22Rv1 (cell line): ENCODE measurements around the gene WDFY2.

ENCODE experiments used
- ZFX ChIP-seq: fragments of 450-650 bp; IDR thresholded peaks from 2 replicates; pipeline ENCODE4 v1.6.1; 2017; ENCODE audit warnings: antibody characterized with exemption, borderline replicate concordance
- TF ChIP-seq, protein P1 (sequence below): fragments of 450-650 bp; IDR thresholded peaks from 2 replicates; pipeline ENCODE4 v1.5.1; 2017; ENCODE audit warnings: mild to moderate bottlenecking

- TF ChIP-seq, protein P1, sequence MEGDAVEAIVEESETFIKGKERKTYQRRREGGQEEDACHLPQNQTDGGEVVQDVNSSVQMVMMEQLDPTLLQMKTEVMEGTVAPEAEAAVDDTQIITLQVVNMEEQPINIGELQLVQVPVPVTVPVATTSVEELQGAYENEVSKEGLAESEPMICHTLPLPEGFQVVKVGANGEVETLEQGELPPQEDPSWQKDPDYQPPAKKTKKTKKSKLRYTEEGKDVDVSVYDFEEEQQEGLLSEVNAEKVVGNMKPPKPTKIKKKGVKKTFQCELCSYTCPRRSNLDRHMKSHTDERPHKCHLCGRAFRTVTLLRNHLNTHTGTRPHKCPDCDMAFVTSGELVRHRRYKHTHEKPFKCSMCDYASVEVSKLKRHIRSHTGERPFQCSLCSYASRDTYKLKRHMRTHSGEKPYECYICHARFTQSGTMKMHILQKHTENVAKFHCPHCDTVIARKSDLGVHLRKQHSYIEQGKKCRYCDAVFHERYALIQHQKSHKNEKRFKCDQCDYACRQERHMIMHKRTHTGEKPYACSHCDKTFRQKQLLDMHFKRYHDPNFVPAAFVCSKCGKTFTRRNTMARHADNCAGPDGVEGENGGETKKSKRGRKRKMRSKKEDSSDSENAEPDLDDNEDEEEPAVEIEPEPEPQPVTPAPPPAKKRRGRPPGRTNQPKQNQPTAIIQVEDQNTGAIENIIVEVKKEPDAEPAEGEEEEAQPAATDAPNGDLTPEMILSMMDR, result no peak
- no peak for TF ChIP-seq ZFX
Observed at GRCh38 chr13:51576754-51577153, 7.5 kb upstream of the WDFY2 start.
